Measurements from ENCODE around the gene SF3B2. TPM values are rescaled to one million over a fixed set of nuclear protein-coding genes. Genes with fewer than 3 reads are reported as not detected.

The SF3B2 gene
- total RNA-seq, 6 experiments from 2014 or later = 52.2 to 85.4 (median 67.2) TPM

DNA sequence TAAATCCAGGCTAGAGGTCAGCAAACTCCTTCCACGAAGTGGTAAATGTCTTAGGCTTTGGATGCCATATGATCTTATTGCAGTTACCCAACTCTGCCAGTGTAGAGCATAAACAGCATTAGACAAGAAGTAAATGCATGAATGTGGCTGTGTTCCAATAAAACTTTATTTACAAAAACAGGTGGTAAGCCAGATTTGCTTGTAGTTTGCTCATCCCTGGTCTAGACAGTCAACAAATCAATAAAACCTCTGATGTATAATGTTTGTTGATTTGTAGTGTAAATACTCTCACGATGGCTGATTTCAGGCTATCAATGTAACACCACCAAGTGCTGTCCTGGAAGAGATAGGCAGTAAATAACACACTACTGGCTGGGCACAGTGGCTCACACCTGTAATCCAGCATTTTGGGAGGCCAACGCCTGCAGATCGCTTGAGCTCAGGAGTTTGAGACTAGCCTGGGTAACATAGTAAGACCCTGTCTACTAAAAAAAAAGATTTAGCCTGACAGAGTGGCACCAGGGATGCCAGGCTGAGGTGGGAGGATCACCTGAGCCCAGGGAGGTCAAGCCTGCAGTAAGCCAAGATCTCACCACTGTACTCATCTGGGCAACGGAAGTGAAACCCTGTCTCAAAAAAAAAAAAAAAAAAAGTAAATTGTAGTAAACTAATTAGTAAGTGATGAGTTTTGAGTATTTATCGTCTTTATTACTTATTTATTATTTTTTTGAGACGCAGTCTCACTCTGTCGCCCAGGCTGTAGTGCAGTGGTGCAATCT is 19.0 kb upstream of the SF3B2 start:
- DNase-seq = no peak
- Histone ChIP-seq H3K9me3 (no peaks in the 10 kb centered on the region), H3K4me3 (no peak overlapping the region), H3K4me1 (no peaks in the 10 kb centered on the region), H3K27me3 (no peaks in the 10 kb centered on the region), H3K27ac (no peak overlapping the region), H3K36me3 (no peaks in the 10 kb centered on the region)
- TF ChIP-seq, protein P1, sequence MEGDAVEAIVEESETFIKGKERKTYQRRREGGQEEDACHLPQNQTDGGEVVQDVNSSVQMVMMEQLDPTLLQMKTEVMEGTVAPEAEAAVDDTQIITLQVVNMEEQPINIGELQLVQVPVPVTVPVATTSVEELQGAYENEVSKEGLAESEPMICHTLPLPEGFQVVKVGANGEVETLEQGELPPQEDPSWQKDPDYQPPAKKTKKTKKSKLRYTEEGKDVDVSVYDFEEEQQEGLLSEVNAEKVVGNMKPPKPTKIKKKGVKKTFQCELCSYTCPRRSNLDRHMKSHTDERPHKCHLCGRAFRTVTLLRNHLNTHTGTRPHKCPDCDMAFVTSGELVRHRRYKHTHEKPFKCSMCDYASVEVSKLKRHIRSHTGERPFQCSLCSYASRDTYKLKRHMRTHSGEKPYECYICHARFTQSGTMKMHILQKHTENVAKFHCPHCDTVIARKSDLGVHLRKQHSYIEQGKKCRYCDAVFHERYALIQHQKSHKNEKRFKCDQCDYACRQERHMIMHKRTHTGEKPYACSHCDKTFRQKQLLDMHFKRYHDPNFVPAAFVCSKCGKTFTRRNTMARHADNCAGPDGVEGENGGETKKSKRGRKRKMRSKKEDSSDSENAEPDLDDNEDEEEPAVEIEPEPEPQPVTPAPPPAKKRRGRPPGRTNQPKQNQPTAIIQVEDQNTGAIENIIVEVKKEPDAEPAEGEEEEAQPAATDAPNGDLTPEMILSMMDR (IDR thresholded peaks at IDR 0.05) = no peak
- no peak for TF ChIP-seq POLR2A (IDR thresholded peaks at IDR 0.05)
- intact Hi-C loops (cut with DNase I) = no loop called here
- ATAC-seq = peak in 2 of 4 donors; percentile 62 to 63
- WGBS (ENCODE audit: insufficient coverage, low coverage, low lambda C conversion rate, missing lambda C conversion rate) = 57% methylated on average over 8 of the region's 8 CpGs

DNA sequence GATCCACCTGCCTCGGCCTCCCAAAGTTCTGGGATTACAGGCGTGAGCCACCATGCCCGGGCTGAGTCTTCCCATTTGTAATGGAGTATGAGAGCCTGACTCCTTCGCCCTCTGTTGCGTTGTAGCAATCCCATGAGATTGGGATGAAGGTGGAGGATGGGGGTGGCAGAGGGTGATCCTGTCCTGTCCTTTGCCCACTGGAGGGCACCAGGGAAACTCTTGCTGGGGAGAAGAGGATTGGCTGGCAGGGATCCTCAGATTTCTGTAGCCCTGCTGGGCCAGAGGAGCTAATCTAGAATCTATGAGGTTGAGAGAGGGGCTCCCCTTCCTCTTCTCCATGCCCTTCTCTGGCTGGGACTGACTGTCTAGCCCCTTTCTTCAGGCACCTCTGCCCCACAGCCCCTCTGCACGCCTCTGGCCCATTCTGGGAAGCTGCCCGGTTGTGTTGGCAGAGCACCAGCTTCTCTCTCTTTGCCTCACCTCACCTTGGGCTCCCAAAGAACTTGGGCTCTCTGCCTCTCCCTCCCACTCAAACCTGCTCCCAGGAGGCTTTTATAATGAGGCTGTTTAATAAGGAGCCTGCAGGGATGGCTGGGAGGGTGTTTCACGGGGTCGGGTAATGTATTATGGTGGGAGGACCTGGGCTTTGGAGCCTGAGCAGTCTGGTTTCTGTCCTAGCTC is 16.4 kb upstream of the SF3B2 start:
- H3K9me3 ChIP-seq = no peaks in the 10 kb centered on the region
- no peak overlapping the region for H3K27ac ChIP-seq
- no peaks in the 10 kb centered on the region for H3K36me3 ChIP-seq
- no peaks in the 10 kb centered on the region for H3K27me3 ChIP-seq
- 40% methylated on average over 1 of the region's 9 CpGs for WGBS (ENCODE audit: insufficient coverage, low coverage, low lambda C conversion rate, missing lambda C conversion rate)
- ATAC-seq = no peak
- H3K4me3 ChIP-seq = no peak overlapping the region
- TF ChIP-seq, protein P1 (IDR thresholded peaks at IDR 0.05) = no peak
- no peak for TF ChIP-seq POLR2A (IDR thresholded peaks at IDR 0.05)
- DNase-seq = no peak
- intact Hi-C loops (cut with DNase I) = no loop called here
- H3K4me1 ChIP-seq = no peaks in the 10 kb centered on the region

DNA sequence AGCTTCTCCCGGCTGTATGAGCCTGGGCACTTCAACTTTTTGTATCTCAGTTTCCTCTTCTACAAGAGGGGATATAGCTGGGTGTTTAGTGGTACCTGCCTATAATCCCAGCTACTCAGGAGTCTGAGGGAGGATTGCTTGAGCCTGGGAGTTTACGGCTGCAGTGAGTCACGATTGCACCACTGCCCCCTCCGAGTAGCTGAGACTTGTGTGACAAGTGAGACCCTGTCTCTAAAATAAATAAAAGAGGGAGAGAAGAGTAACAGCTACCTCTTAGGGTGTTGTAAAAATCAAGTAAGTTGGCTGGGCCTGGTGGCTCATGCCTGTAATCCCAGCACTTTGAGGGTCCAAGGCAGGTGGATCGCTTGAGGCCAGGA is 15.8 kb upstream of the SF3B2 start:
- no peak for TF ChIP-seq POLR2A (IDR thresholded peaks at IDR 0.05)
- TF ChIP-seq, protein P1 (IDR thresholded peaks at IDR 0.05) = no peak
- Histone ChIP-seq H3K4me1 (no peaks in the 10 kb centered on the region), H3K36me3 (no peaks in the 10 kb centered on the region), H3K27ac (no peak overlapping the region), H3K4me3 (no peak overlapping the region), H3K9me3 (no peaks in the 10 kb centered on the region), H3K27me3 (no peaks in the 10 kb centered on the region)
- no peak for DNase-seq
- ATAC-seq = no peak
- intact Hi-C loops (cut with DNase I) = no loop called here
- 74% methylated on average over 5 of the region's 5 CpGs for WGBS (ENCODE audit: insufficient coverage, low coverage, low lambda C conversion rate, missing lambda C conversion rate)

DNA sequence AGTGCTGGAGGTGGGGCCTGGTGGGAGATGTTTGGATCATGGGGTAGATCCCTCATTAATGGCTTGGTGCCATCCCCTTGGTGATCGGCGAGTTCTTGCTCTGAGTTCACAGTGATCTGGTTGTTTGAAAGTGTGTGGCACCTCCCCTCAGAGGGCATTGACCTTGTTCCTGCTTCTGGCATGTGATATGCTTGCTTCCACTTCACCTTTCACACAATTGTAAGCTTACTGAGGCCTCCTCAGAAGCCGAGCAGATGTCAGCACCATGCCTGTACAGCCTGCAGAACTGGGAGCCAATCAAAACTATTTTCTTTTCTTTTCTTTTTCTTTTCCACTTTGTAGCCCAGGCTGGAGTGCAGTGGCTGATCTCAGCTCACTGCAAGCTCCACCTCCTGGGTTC is 14.8 kb upstream of the SF3B2 start:
- Histone ChIP-seq H3K9me3 (no peaks in the 10 kb centered on the region), H3K4me3 (no peak overlapping the region), H3K36me3 (no peaks in the 10 kb centered on the region), H3K27me3 (no peaks in the 10 kb centered on the region), H3K4me1 (no peaks in the 10 kb centered on the region), H3K27ac (no peak overlapping the region)
- peak in 2 of 4 donors; percentile 22 to 38 for ATAC-seq
- TF ChIP-seq POLR2A (IDR thresholded peaks at IDR 0.05) = no peak
- TF ChIP-seq, protein P1 (IDR thresholded peaks at IDR 0.05) = no peak
- WGBS (ENCODE audit: insufficient coverage, low coverage, low lambda C conversion rate, missing lambda C conversion rate) = 56% methylated on average over 3 of the region's 3 CpGs
- intact Hi-C loops (cut with DNase I) = no loop called here
- peak in 1 of 3 donors; percentile 28 for DNase-seq
